Hepatocyte (in vitro differentiated cells): ENCODE data around the gene ZNF512B. TPM values are rescaled to one million over a fixed set of nuclear protein-coding genes. Genes with fewer than 3 reads are reported as not detected.
"Not testable (repeated sequence)": the region's sequence is repeated elsewhere in the genome, so short reads cannot be mapped to it uniquely, and the experiment has no call there.

Experiments
- DNase-seq: peaks from one replicate; pipeline ENCODE4 v3.0.0-alpha.2; 2016; ENCODE audit warnings: low spot score
- H2AFZ ChIP-seq: fragments of 200-600 bp; sonication (generic); 2 replicates; pipeline ENCODE4 v1.6.0; 2016; ENCODE audit warnings: antibody characterized with exemption, mild to moderate bottlenecking
- H3K27ac ChIP-seq: fragments of 200-600 bp; sonication (generic); 2 replicates; pipeline ENCODE4 v1.5.1; 2016; ENCODE audit warnings: mild to moderate bottlenecking
- H3K27me3 ChIP-seq: fragments of 200-600 bp; sonication (generic); 2 replicates; pipeline ENCODE4 v1.6.1; 2016
- H3K36me3 ChIP-seq: fragments of 200-600 bp; sonication (generic); replicated peaks from 2 replicates; pipeline ENCODE4 v1.5.1; 2016; ENCODE audit warnings: low read depth; ENCODE audit not compliant: insufficient read depth
- H3K4me1 ChIP-seq: fragments of 200-600 bp; sonication (generic); 2 replicates; pipeline ENCODE4 v1.5.1; 2016; ENCODE audit warnings: mild to moderate bottlenecking, moderate library complexity; ENCODE audit not compliant: insufficient read depth
- H3K4me2 ChIP-seq: fragments of 200-600 bp; sonication (generic); 2 replicates; pipeline ENCODE4 v1.6.0; 2016
- H3K4me3 ChIP-seq: fragments of 200-600 bp; sonication (generic); 2 replicates; pipeline ENCODE4 v1.5.1; 2016; ENCODE audit warnings: mild to moderate bottlenecking
- H3K79me2 ChIP-seq: fragments of 200-600 bp; sonication (generic); 2 replicates; pipeline ENCODE4 v1.6.0; 2017; ENCODE audit warnings: mild to moderate bottlenecking
- H3K9me2 ChIP-seq: fragments of 200-600 bp; sonication (generic); replicated peaks from 2 replicates; pipeline ENCODE4 v1.6.0; 2017; ENCODE audit warnings: mild to moderate bottlenecking; ENCODE audit not compliant: insufficient read depth
- H3K9me3 ChIP-seq: fragments of 200-600 bp; sonication (generic); 2 replicates; pipeline ENCODE4 v1.5.1; 2016; ENCODE audit warnings: low read depth, mild to moderate bottlenecking
- H4K20me1 ChIP-seq: fragments of 200-600 bp; sonication (generic); 2 replicates; pipeline ENCODE4 v1.6.0; 2016; ENCODE audit warnings: mild to moderate bottlenecking; ENCODE audit not compliant: insufficient read depth, poor library complexity, severe bottlenecking
- CTCF ChIP-seq: fragments of 200-600 bp; sonication (generic); IDR thresholded peaks from 2 replicates; pipeline ENCODE4 v1.5.1; 2016; ENCODE audit warnings: antibody characterized with exemption, mild to moderate bottlenecking; ENCODE audit not compliant: poor library complexity
- EZH2 ChIP-seq: fragments of 200-600 bp; sonication (generic); IDR thresholded peaks from 2 replicates; pipeline ENCODE4 v1.6.1; 2016; ENCODE audit warnings: antibody characterized with exemption, mild to moderate bottlenecking, borderline replicate concordance
- EZH2phosphoT487 ChIP-seq: fragments of 200-600 bp; sonication (generic); IDR thresholded peaks from one replicate; pipeline ENCODE4 v1.6.1; 2018; ENCODE audit warnings: antibody characterized with exemption, mild to moderate bottlenecking, low read depth, moderate library complexity; ENCODE audit not compliant: unreplicated experiment, severe bottlenecking
- WGBS: methylation state at CpG from one replicate; pipeline ENCODE4 v1.1.6; 2016; ENCODE audit warnings: low lambda C conversion rate; ENCODE audit errors: missing lambda C conversion rate; 5-methylcytosine and 5-hydroxymethylcytosine counted together
- polyA plus RNA-seq: library from polyadenylated mRNA; unstranded; fragments of >200 nt; fragmentation: Nextera tagmentation; extraction: Ambion mirVana; gene quantifications from 2 replicates; pipeline ENCODE4 v1.2.1, GENCODE V29; 2016
- total RNA-seq: library from RNA; depleted of rRNA; stranded (reverse); fragments of >200 nt; gene quantifications from 2 replicates; pipeline ENCODE4 v1.2.3, GENCODE V29; 2014

ZNF512B gene
- total and polyA plus RNA-seq, 2 experiments from 2014 or later, result 10.1 to 13.5 TPM

GRCh38 chr20:63976980-63977738 is 7.4 kb upstream of the ZNF512B start:
- Histone ChIP-seq H3K9me2 (no peaks in the 10 kb centered on the region), H3K27ac (no peak overlapping the region), H3K4me3 (no peak overlapping the region), H3K36me3 (no peaks in the 10 kb centered on the region), H3K79me2 (peaks cover 10% of the 10 kb centered on the region), H3K4me2 (no peak overlapping the region), H4K20me1 (peaks cover 2% of the 10 kb centered on the region), H3K27me3 (no peaks in the 10 kb centered on the region), H2AFZ (no peak overlapping the region), H3K4me1 (peaks cover 27% of the 10 kb centered on the region), H3K9me3 (no peaks in the 10 kb centered on the region)
- 86% methylated on average over 15 of the region's 18 CpGs for WGBS
- TF ChIP-seq CTCF (no peak), EZH2 (no peak), EZH2phosphoT487 (no peak)
- DNase-seq, result no peak

- not testable (repeated sequence) for H2AFZ ChIP-seq, H3K27me3 ChIP-seq, H3K4me3 ChIP-seq, H4K20me1 ChIP-seq, H3K9me3 ChIP-seq, H3K79me2 ChIP-seq, DNase-seq, H3K27ac ChIP-seq, H3K4me2 ChIP-seq, H3K36me3 ChIP-seq, H3K9me2 ChIP-seq
- 85% methylated on average over 5 of the region's 7 CpGs for WGBS
- H3K4me1 ChIP-seq, result peaks cover 20% of the 10 kb centered on the region
Measured at GRCh38 chr20:63976511-63976910, 6.8 kb upstream of the ZNF512B start.

GRCh38 chr20:63974402-63975200 is 4.9 kb upstream of the ZNF512B start:
- H2AFZ ChIP-seq, result no peak overlapping the region
- peaks cover 10% of the 10 kb centered on the region for H3K4me1 ChIP-seq
- H3K4me3 ChIP-seq, result no peak overlapping the region
- WGBS, result 83% methylated on average over 19 of the region's 19 CpGs
- H3K9me3 ChIP-seq, result no peaks in the 10 kb centered on the region
- TF ChIP-seq EZH2 (no peak), CTCF (no peak), EZH2phosphoT487 (no peak)
- no peaks in the 10 kb centered on the region for H3K9me2 ChIP-seq
- H3K27me3 ChIP-seq, result no peaks in the 10 kb centered on the region
- H3K36me3 ChIP-seq, result no peaks in the 10 kb centered on the region
- H3K4me2 ChIP-seq, result no peak overlapping the region
- no peaks in the 10 kb centered on the region for H3K79me2 ChIP-seq
- H3K27ac ChIP-seq, result no peak overlapping the region
- peak; percentile 11 for DNase-seq
- H4K20me1 ChIP-seq, result no peaks in the 10 kb centered on the region
